Natural killer cell (primary cell): Measurements from ENCODE around the gene ELMOD3. TPM values are rescaled to one million over a fixed set of nuclear protein-coding genes. Genes with fewer than 3 reads are reported as not detected.
A peak's percentile ranks its signal among the peaks of the same experiment; 100 is the strongest.

Experiments used
- ATAC-seq, 3 donors: fragments of 150-1000 bp in 2 of 3; fragments of 200-7000 bp in 1 of 3; cut with Tn5 transposase; 1 replicate in 1 of 3; 2 replicates in 2 of 3; pipeline ENCODE4 v1.10.0; 2021; ENCODE audit warnings: mild to moderate bottlenecking in 2 of 3, moderate library complexity in 2 of 3
- DNase-seq, 2 donors: peaks; one replicate each; pipeline versions ENCODE4 v3.0.0 to v3.0.0-alpha.2; 2013 to 2021; ENCODE audit warnings: mixed read lengths in 1 of 2
- H3K27ac ChIP-seq: one replicate; pipeline ENCODE4 v1.5.1; 2013; ENCODE audit warnings: mild to moderate bottlenecking, low read length
- H3K27me3 ChIP-seq: one replicate; pipeline ENCODE4 v1.6.1; 2013; ENCODE audit warnings: low read length; ENCODE audit not compliant: control insufficient read depth, insufficient read depth
- H3K36me3 ChIP-seq: one replicate; pipeline ENCODE4 v1.6.1; 2013; ENCODE audit warnings: low read length; ENCODE audit not compliant: control insufficient read depth, insufficient read depth
- H3K4me1 ChIP-seq: one replicate; pipeline ENCODE4 v1.6.1; 2013; ENCODE audit warnings: low read length; ENCODE audit not compliant: control insufficient read depth, insufficient read depth
- H3K4me3 ChIP-seq: one replicate; pipeline ENCODE4 v1.5.1; 2013; ENCODE audit warnings: low read length
- H3K9me3 ChIP-seq: one replicate; pipeline ENCODE4 v1.6.1; 2013; ENCODE audit warnings: low read length; ENCODE audit not compliant: control insufficient read depth, insufficient read depth
- H3K27ac Mint-ChIP-seq, 2 donors: one replicate each; pipeline ENCODE4 v1.8.0; 2022; ENCODE audit warnings: mild to moderate bottlenecking in 2 of 2, mixed read lengths in 2 of 2, moderate library complexity in 1 of 2
- H3K27me3 Mint-ChIP-seq, 2 donors: one replicate each; pipeline ENCODE4 v1.8.0; 2022; ENCODE audit warnings: low read depth in 2 of 2, mixed read lengths in 2 of 2
- H3K36me3 Mint-ChIP-seq: one replicate; pipeline ENCODE4 v1.8.0; 2022; ENCODE audit warnings: mixed read lengths
- H3K4me1 Mint-ChIP-seq, 2 donors: one replicate each; pipeline ENCODE4 v1.8.0; 2022; ENCODE audit warnings: mixed read lengths in 2 of 2
- H3K4me3 Mint-ChIP-seq: one replicate; pipeline ENCODE4 v1.8.0; 2022; ENCODE audit warnings: mild to moderate bottlenecking, moderate library complexity, mixed read lengths
- H3K9me3 Mint-ChIP-seq, 2 donors: one replicate each; pipeline ENCODE4 v1.8.0; 2022; ENCODE audit warnings: mixed read lengths in 2 of 2
- WGBS: methylation state at CpG from one replicate; pipeline ENCODE4 v1.1.7; 2013; ENCODE audit warnings: missing lambda C conversion rate; ENCODE audit not compliant: insufficient coverage; 5-methylcytosine and 5-hydroxymethylcytosine counted together
- intact Hi-C: fragments of 100-400 bp; cut with micrococcal nuclease; formaldehyde crosslinking; loops from one replicate; pipeline ENCODE4 v1.14.2; 2022
- total RNA-seq, 4 donors: library from RNA; stranded (reverse); fragments of 120-200 nt in 1 of 4; gene quantifications; one replicate each; pipeline versions ENCODE4 v1.2.3 to v1.2.4, GENCODE V29; 2013 to 2022
- TF ChIP-seq, protein P1 (sequence below): fragments of 200-600 bp; IDR thresholded peaks from one replicate; pipeline ENCODE4 v1.8.0; 2022; ENCODE audit warnings: antibody characterized with exemption

Gene ELMOD3
- total RNA-seq, 3 donors from 2014 or later (not counting 1 experiment from before 2014, with no cell fraction given): 22.4 to 33.9 (median 24.8) TPM

DNA sequence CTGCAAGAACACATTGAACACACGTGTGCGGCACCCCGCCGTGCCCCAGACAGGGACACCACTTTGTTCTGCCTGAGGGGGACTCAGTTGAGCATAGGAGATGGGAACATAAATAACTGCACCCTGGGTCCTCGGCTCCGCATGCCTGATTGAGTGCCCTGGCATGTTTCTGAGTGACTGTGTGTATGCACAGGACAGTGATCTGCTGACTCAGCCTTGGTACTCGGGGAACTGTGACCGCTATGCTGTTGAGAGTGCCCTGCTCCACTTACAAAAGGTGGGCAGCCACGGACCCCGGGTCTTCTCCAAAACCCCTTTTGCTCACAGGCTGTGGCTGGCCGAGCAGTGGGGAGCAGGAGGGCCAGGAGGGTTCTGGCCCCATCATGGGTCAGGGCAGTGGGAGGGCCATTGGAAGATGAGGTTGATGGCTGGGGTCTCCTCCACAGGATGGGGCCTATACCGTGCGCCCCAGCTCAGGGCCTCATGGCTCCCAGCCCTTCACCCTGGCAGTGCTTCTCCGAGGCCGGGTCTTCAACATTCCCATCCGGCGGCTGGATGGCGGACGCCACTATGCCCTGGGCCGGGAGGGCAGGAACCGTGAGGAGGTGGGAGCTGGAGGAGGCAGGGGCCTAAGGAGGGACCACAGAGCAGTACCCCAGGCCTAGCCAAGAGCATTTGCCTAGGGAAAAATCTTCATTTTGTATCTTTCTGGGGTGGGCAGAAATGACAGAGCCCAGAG is 80.8 kb downstream of the ELMOD3 start:
- Mint-ChIP-seq H3K4me3 (no peak overlapping the region), H3K9me3 (no peaks in the 10 kb centered on the region), H3K27me3 (no peaks in the 10 kb centered on the region), H3K27ac (peak overlapping the region in 1 of 2 donors; percentile 68), H3K36me3 (no peaks in the 10 kb centered on the region), H3K4me1 (peaks cover 5 to 19% of the 10 kb centered on the region in 2 donors)
- TF ChIP-seq, protein P1, sequence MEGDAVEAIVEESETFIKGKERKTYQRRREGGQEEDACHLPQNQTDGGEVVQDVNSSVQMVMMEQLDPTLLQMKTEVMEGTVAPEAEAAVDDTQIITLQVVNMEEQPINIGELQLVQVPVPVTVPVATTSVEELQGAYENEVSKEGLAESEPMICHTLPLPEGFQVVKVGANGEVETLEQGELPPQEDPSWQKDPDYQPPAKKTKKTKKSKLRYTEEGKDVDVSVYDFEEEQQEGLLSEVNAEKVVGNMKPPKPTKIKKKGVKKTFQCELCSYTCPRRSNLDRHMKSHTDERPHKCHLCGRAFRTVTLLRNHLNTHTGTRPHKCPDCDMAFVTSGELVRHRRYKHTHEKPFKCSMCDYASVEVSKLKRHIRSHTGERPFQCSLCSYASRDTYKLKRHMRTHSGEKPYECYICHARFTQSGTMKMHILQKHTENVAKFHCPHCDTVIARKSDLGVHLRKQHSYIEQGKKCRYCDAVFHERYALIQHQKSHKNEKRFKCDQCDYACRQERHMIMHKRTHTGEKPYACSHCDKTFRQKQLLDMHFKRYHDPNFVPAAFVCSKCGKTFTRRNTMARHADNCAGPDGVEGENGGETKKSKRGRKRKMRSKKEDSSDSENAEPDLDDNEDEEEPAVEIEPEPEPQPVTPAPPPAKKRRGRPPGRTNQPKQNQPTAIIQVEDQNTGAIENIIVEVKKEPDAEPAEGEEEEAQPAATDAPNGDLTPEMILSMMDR: no peak
- DNase-seq: no peak
- intact Hi-C loops: no loop called here
- H3K4me1 ChIP-seq: peaks cover 20% of the 10 kb centered on the region
- no peaks in the 10 kb centered on the region for H3K27me3 ChIP-seq
- H3K36me3 ChIP-seq: no peaks in the 10 kb centered on the region
- no peak for ATAC-seq
- H3K9me3 ChIP-seq: no peaks in the 10 kb centered on the region
- 85% methylated on average over 21 of the region's 21 CpGs for WGBS
- no peak overlapping the region for H3K4me3 ChIP-seq
- H3K27ac ChIP-seq: no peak overlapping the region

DNA sequence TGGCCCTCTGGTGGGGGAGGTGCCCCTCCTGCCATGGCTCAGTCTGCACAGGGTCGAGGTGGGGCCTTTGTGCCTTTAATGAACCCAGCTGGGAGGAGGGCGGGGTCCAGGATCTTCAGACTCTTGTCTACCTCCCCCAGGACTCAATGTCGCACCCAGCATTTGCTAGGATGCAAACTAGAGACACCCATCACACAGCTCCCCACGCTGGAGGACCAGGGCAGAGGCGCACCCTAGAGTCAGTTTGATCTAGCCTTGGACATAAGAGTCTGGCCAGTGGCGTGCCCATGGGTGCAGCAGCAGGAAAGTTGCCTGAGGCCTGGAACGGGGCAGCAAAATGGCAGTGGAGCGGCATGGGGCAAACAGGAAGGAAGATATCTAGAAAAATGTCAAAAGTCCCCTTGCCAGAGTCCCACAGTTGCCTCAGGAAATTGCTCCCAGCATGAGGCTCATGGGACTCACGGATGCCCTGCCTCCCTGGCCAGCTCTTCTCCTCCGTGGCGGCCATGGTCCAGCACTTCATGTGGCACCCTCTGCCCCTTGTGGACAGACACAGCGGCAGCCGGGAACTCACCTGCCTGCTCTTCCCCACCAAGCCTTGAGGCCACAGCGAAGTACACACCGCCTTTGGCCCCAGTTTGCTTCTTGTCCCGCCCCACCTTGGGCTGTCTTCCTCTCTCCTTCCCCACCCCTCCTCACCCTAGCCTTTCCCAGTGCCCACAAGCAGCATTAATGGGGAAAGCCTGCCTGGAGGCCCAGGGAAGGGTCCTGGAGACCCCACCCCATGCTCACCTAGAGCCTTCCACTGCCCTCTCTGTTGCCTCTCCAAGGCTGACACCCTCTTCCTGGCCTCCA is 81.6 kb downstream of the ELMOD3 start:
- Mint-ChIP-seq H3K27me3 (no peaks in the 10 kb centered on the region), H3K4me1 (peaks cover 5 to 19% of the 10 kb centered on the region in 2 donors), H3K9me3 (no peaks in the 10 kb centered on the region), H3K27ac (peak overlapping the region; percentile 77 to 95), H3K4me3 (peak overlapping the region; percentile 78), H3K36me3 (no peaks in the 10 kb centered on the region)
- no peak overlapping the region for H3K4me3 ChIP-seq
- DNase-seq: no peak
- no peak for ATAC-seq
- TF ChIP-seq, protein P1: no peak
- H3K36me3 ChIP-seq: no peaks in the 10 kb centered on the region
- H3K27me3 ChIP-seq: no peaks in the 10 kb centered on the region
- H3K4me1 ChIP-seq: peaks cover 20% of the 10 kb centered on the region
- 94% methylated on average over 16 of the region's 16 CpGs for WGBS
- H3K27ac ChIP-seq: peak overlapping the region; percentile 78
- intact Hi-C loops: no loop called here
- H3K9me3 ChIP-seq: no peaks in the 10 kb centered on the region

DNA sequence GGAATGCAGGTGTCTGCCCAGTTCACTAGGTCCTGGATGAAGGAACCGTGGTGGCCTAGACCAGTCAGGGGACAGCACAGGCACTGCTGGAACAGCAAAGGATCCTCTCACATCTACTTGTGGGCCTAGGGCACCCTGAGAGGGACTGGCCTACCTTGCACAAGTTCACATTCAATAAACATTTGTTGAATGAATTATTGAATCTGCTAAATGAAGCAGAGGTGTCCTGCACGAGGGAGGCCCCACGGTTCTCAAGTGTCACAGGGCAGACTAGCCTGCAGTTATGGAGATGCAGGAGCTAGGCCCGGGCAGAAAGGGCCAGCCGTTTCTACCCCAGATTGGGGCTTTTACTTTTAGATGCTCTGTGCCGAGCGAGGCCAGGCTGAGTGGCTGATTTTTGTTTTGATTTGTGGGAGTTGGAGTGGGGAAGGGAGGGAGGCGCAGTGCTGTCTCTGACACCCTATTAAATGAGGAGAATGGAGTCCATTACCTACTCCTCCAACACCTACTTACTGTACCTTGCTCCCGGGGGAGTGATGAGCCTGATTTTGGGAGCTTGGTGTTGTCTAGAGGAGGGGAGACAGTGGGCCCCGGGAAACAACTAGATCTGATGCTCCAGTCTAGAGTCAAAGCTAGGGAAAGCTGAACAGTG is 82.4 kb downstream of the ELMOD3 start:
- H3K4me1 ChIP-seq: peaks cover 20% of the 10 kb centered on the region
- peak overlapping the region; percentile 78 for H3K27ac ChIP-seq
- H3K27me3 Mint-ChIP-seq: no peaks in the 10 kb centered on the region
- no peak for ATAC-seq
- DNase-seq: no peak
- no peak overlapping the region for H3K4me3 ChIP-seq
- peak overlapping the region; percentile 77 to 95 for H3K27ac Mint-ChIP-seq
- no peaks in the 10 kb centered on the region for H3K9me3 Mint-ChIP-seq
- no peaks in the 10 kb centered on the region for H3K27me3 ChIP-seq
- no peaks in the 10 kb centered on the region for H3K36me3 Mint-ChIP-seq
- peak overlapping the region; percentile 89 for H3K4me3 Mint-ChIP-seq
- TF ChIP-seq, protein P1: no peak
- H3K36me3 ChIP-seq: no peaks in the 10 kb centered on the region
- peaks cover 5 to 19% of the 10 kb centered on the region in 2 donors for H3K4me1 Mint-ChIP-seq
- 70% methylated on average over 9 of the region's 10 CpGs for WGBS
- H3K9me3 ChIP-seq: no peaks in the 10 kb centered on the region
- intact Hi-C loops: no loop called here
